Left lung (tissue), 10 donors: ENCODE data around the gene CRYBG2. TPM values are rescaled to one million over a fixed set of nuclear protein-coding genes. Genes with fewer than 3 reads are reported as not detected.

Experiments
- ATAC-seq: fragments of 200-7000 bp; cut with Tn5 transposase; one replicate; pipeline ENCODE4 v1.9.1; 2020; ENCODE audit warnings: moderate library complexity
- DNase-seq, 4 donors: peaks; one replicate each; pipeline ENCODE4 v3.0.0-alpha.2; 2013 to 2020
- H3K27ac ChIP-seq, 2 donors: fragments of 200-600 bp; sonication (generic) in 1 of 2; one replicate each; pipeline versions ENCODE4 v1.5.0 to v1.8.0; 2020 to 2021
- H3K27me3 ChIP-seq, 2 donors: fragments of 200-600 bp; sonication (generic) in 1 of 2; one replicate each; pipeline versions ENCODE4 v1.5.0 to v1.8.0; 2020 to 2021
- H3K36me3 ChIP-seq, 2 donors: fragments of 200-600 bp; sonication (generic) in 1 of 2; one replicate each; pipeline versions ENCODE4 v1.5.0 to v1.8.0; 2020 to 2021
- H3K4me1 ChIP-seq, 2 donors: fragments of 200-600 bp; one replicate each; pipeline ENCODE4 v1.8.0; 2021
- H3K4me3 ChIP-seq, 2 donors: fragments of 200-600 bp; sonication (generic) in 1 of 2; one replicate each; pipeline versions ENCODE4 v1.5.0 to v1.8.0; 2020 to 2021; ENCODE audit warnings: mild to moderate bottlenecking in 1 of 2
- H3K9me3 ChIP-seq, 2 donors: fragments of 200-600 bp; sonication (generic) in 1 of 2; one replicate each; pipeline versions ENCODE4 v1.5.0 to v1.8.0; 2020 to 2021
- intact Hi-C, 2 donors: fragments of 100-400 bp; cut with DNase I; formaldehyde crosslinking; loops; one replicate each; pipeline versions ENCODE4 v1.11.2 to v1.14.2; 2022
- polyA plus RNA-seq, 6 donors: library from polyadenylated mRNA; unstranded; fragments of 120-200 nt; gene quantifications; one replicate each; pipeline ENCODE4 v1.2.1, GENCODE V29; 2013; ENCODE audit not compliant: insufficient read length in 6 of 6
- total RNA-seq, 2 donors: library from RNA; stranded (reverse); fragmentation: NEBNext Ultra II Directional; extraction: Animal tissue kit (Norgen Biotek cat#: 25700); gene quantifications; one replicate each; pipeline ENCODE4 v1.2.1, GENCODE V29; 2021
- TF ChIP-seq, protein P1 (sequence below), 2 donors: fragments of 200-600 bp; sonication (generic) in 1 of 2; IDR thresholded peaks; one replicate each; pipeline versions ENCODE4 v1.5.0 to v1.8.0; 2021; ENCODE audit warnings: antibody characterized with exemption in 2 of 2
- donor health status: DM: no; HTN: yes; CAD: no.
- donor health status: DM: no; HTN: no; CAD: no.

The CRYBG2 gene
- total and polyA plus RNA-seq, 8 donors, result 0.94 to 7.6 (median 1.7) TPM

DNA sequence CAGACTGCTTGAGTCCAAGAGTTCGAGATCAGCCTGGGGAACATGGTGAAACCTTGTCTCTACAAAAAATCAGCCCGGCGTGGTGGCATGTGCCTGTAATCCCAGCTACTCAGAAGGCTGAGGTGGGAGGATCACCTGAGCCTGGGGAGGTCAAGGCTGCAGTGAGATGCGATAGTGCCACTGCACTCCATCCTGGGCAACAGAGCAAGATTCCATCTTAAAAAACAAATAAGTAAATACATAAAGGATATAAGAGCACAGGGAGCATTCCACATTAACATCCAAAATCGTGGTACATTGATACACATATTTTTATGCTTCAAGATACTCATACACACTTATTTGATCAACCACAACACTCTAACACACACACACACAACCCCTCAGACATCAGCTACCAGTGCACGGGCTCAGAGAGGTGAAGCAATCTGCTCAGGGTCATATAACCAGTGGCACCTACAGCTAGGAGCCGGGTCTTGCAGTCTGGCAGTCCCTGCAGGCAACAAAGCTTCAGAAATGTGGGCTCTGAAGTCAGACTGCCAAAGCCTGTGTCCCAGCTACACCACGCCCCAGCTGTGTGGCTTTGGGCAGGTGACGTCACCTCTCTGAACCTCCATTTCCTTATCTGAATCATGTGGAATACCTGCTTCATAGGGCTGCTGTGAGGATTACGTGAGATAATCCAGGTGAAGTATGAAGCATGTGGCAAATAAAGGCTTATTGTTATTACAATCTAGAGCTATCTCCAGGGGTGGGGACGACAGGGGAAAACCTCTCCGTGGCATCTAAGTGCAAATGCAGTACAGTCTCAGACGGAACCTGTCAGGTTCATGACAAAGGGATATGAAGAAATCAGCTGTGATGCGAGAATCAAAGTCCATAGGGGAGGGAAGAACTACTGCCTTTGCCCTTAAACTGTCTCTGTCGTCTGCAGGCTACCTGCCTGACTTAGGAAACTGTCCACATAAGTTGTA, 4.8 kb upstream of the CRYBG2 start:
- H3K27me3 ChIP-seq, result peaks cover 33 to 79% of the 10 kb centered on the region in 2 donors
- no peak for DNase-seq

DNA sequence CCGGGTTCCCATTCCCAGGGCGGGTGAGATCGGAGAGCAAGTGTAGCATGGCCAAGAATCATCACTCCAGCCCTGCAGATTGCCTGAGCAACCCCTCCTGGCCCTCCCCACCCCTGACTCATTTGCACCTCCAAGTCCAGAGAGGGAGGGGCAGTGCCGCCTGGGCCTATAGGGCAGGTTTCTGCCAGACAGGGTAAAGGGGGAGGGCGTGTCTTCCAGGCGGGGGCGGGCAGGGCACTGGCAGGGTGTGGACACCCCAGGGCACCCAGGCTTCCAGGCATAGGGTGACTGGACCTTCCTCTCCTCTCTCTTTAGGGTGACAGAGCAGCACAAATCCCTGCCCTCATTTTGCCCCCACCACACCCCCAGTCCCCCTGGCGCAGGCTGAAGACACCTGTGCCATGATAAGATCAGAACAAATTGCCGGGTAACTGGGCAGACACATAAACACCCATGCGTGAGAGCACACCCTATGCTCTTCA, 3.2 kb upstream of the CRYBG2 start:
- Histone ChIP-seq H3K27ac (no peak overlapping the region), H3K4me3 (no peak overlapping the region), H3K27me3 (peaks cover 33 to 63% of the 10 kb centered on the region in 2 donors), H3K36me3 (no peaks in the 10 kb centered on the region), H3K4me1 (peaks cover 8 to 10% of the 10 kb centered on the region in 2 donors), H3K9me3 (no peaks in the 10 kb centered on the region)
- intact Hi-C loops, result no loop called here
- DNase-seq (no peak), ATAC-seq (no peak)
- TF ChIP-seq, protein P1, sequence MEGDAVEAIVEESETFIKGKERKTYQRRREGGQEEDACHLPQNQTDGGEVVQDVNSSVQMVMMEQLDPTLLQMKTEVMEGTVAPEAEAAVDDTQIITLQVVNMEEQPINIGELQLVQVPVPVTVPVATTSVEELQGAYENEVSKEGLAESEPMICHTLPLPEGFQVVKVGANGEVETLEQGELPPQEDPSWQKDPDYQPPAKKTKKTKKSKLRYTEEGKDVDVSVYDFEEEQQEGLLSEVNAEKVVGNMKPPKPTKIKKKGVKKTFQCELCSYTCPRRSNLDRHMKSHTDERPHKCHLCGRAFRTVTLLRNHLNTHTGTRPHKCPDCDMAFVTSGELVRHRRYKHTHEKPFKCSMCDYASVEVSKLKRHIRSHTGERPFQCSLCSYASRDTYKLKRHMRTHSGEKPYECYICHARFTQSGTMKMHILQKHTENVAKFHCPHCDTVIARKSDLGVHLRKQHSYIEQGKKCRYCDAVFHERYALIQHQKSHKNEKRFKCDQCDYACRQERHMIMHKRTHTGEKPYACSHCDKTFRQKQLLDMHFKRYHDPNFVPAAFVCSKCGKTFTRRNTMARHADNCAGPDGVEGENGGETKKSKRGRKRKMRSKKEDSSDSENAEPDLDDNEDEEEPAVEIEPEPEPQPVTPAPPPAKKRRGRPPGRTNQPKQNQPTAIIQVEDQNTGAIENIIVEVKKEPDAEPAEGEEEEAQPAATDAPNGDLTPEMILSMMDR (IDR thresholded peaks at IDR 0.05), result no peak

More for the DNA sequence above, 4.8 kb upstream of the CRYBG2 start:
- peaks cover 8 to 12% of the 10 kb centered on the region in 2 donors for H3K4me1 ChIP-seq
- no peaks in the 10 kb centered on the region for H3K36me3 ChIP-seq
- ATAC-seq, result peak; percentile 9
- H3K27ac ChIP-seq, result no peak overlapping the region
- TF ChIP-seq, protein P1 (IDR thresholded peaks at IDR 0.05), result no peak
- H3K9me3 ChIP-seq, result no peaks in the 10 kb centered on the region
- no peak overlapping the region for H3K4me3 ChIP-seq
- intact Hi-C loops, result no loop called here

DNA sequence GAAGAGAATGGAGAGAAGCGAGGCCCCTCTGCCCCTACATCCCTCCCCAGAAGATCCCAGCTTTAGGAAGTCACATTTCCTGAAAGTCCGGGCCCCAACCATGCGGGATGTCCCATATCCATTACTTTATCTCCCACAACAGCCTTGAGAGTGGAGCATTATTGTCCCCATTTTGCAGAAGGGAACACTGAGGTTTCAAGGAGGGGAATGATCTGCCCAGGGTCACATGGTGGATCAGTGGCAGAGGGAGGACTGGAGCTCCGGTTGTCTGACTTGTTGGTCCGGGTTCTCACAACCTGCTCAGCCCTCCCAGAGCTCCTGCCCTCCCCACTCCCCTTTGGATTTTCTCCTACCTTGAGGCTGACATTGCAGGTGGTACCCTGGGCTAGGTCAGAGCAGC, 2.2 kb upstream of the CRYBG2 start:
- ATAC-seq (no peak), DNase-seq (no peak)
- H3K9me3 ChIP-seq, result no peaks in the 10 kb centered on the region
- peaks cover 8 to 10% of the 10 kb centered on the region in 2 donors for H3K4me1 ChIP-seq
- peaks cover 26 to 53% of the 10 kb centered on the region in 2 donors for H3K27me3 ChIP-seq
- no peak overlapping the region for H3K4me3 ChIP-seq
- H3K27ac ChIP-seq, result no peak overlapping the region
- no peaks in the 10 kb centered on the region for H3K36me3 ChIP-seq
- TF ChIP-seq, protein P1 (IDR thresholded peaks at IDR 0.05), result no peak
- intact Hi-C loops, result no loop called here

DNA sequence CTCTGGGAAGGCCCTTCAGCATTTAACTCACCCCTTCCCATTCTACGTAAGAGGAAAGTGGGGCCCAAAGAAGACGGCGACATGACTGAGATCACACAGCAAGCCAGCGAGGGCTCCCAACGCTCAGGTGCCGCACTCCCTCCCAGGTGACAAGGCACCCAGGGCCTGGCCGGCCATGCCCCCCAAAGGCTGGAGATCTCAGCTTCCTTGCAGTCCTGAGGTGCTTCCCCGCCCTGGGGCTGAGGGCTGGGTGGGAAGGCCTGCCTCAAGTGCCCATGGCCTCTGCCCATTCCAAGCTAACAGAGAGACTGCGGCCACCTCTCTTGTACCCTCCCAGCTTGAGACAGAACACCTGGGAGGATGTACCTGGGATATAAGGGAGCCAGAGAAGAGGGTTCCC, 1.0 kb upstream of the CRYBG2 start:
- TF ChIP-seq, protein P1 (IDR thresholded peaks at IDR 0.05), result no peak
- DNase-seq (no peak), ATAC-seq (no peak)
- Histone ChIP-seq H3K36me3 (no peaks in the 10 kb centered on the region), H3K4me1 (peaks cover 1 to 2% of the 10 kb centered on the region in 2 donors), H3K27me3 (peaks cover 14 to 41% of the 10 kb centered on the region in 2 donors), H3K9me3 (no peaks in the 10 kb centered on the region), H3K4me3 (no peak overlapping the region), H3K27ac (no peak overlapping the region)
- intact Hi-C loops, result no loop called here

DNA sequence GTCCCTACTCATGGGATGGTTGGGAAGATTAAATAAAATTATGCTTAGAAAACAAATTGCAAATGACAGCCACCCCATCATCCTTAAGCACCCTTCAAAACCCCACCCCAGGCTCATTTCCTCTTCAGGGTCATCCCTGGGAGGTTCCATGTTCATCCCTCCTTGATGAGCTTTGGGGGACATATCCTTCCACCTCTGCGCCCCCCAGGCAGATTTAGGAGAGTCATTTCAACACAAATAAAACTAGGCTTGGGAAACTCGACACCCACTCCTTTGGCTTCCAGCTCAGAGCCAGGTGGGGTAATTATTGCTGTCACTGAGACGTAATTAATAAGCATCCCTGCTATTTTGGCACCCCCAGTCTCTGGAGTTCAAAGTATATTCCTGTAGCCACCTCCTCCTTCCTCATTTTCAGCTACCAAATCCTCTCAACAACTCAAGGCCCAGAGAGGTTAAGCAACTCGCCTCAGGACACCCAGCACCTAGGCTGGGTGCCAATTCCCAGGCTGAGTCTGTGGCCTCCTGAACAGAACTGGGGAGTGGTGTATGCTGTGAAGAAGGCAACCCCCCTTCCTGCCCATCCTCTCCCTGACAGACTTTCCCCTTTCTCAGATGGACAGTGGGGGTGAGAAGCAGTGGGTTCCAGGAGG, 595 bp downstream of the CRYBG2 start:
- Histone ChIP-seq H3K9me3 (no peaks in the 10 kb centered on the region), H3K36me3 (no peaks in the 10 kb centered on the region), H3K27ac (no peak overlapping the region), H3K4me1 (no peaks in the 10 kb centered on the region), H3K4me3 (no peak overlapping the region), H3K27me3 (peaks cover 4 to 25% of the 10 kb centered on the region in 2 donors)
- DNase-seq (no peak), ATAC-seq (no peak)
- TF ChIP-seq, protein P1 (IDR thresholded peaks at IDR 0.05), result no peak
- intact Hi-C loops, result no loop called here
